ENCODE data around the gene RETN.

The RETN gene

GRCh38 chr19:7681340-7682174, 12.7 kb downstream of the RETN start:
- peak; percentile 58 to 62 for DNase-seq (ENCODE audit: low read depth in 1 of 2, low spot score in 1 of 2)

- DNase-seq (ENCODE audit: low read depth in 1 of 2, low spot score in 1 of 2), result no peak
These were observed 13.5 kb downstream of the RETN start for GRCh38 chr19:7682175-7682855.

GRCh38 chr19:7685546-7686445, 16.9 kb downstream of the RETN start:
- DNase-seq (ENCODE audit: low read depth in 1 of 2, low spot score in 1 of 2), result no peak

- no peak for DNase-seq (ENCODE audit: low read depth in 1 of 2, low spot score in 1 of 2)
These were observed 18.3 kb downstream of the RETN start for GRCh38 chr19:7687177-7687576.

GRCh38 chr19:7689165-7689564, 20.3 kb downstream of the RETN start:
- no peak for DNase-seq (ENCODE audit: low read depth in 1 of 2, low spot score in 1 of 2)

GRCh38 chr19:7690779-7691258, 22.0 kb downstream of the RETN start:
- DNase-seq (ENCODE audit: low read depth in 1 of 2, low spot score in 1 of 2), result no peak

GRCh38 chr19:7691497-7691896, 22.6 kb downstream of the RETN start:
- DNase-seq (ENCODE audit: low read depth in 1 of 2, low spot score in 1 of 2), result no peak

- no peak for DNase-seq (ENCODE audit: low read depth in 1 of 2, low spot score in 1 of 2)
These were observed 23.7 kb downstream of the RETN start for GRCh38 chr19:7692417-7693088.

GRCh38 chr19:7694499-7694898, 25.6 kb downstream of the RETN start:
- DNase-seq (ENCODE audit: low read depth in 1 of 2, low spot score in 1 of 2), result no peak

GRCh38 chr19:7697721-7698287, 29.0 kb downstream of the RETN start:
- no peak for DNase-seq (ENCODE audit: low read depth in 1 of 2, low spot score in 1 of 2)

- no peak for DNase-seq (ENCODE audit: low read depth in 1 of 2, low spot score in 1 of 2)
These were observed 29.7 kb downstream of the RETN start for GRCh38 chr19:7698583-7698982.

GRCh38 chr19:7699003-7699402, 30.2 kb downstream of the RETN start:
- no peak for DNase-seq (ENCODE audit: low read depth in 1 of 2, low spot score in 1 of 2)

- no peak for DNase-seq (ENCODE audit: low read depth in 1 of 2, low spot score in 1 of 2)
These were observed 30.9 kb downstream of the RETN start for GRCh38 chr19:7699417-7700401.

GRCh38 chr19:7701049-7701653, 32.3 kb downstream of the RETN start:
- DNase-seq (ENCODE audit: low read depth in 1 of 2, low spot score in 1 of 2), result no peak

GRCh38 chr19:7701654-7702457, 33.0 kb downstream of the RETN start, which contains the start of gene FCER2:
Gene FCER2, minus strand, starts transcription at chr19:7702131. Its CDS starts 2,371 bp downstream, at chr19:7699760.
- DNase-seq (ENCODE audit: low read depth in 1 of 2, low spot score in 1 of 2), result no peak

- DNase-seq (ENCODE audit: low read depth in 1 of 2, low spot score in 1 of 2), result no peak
These were observed 34.5 kb downstream of the RETN start for GRCh38 chr19:7703332-7703731.

GRCh38 chr19:7704280-7705060, 35.6 kb downstream of the RETN start:
- DNase-seq (ENCODE audit: low read depth in 1 of 2, low spot score in 1 of 2), result no peak

All from stimulated activated CD4-positive, alpha-beta T cell treated with anti-CD3 and anti-CD28 coated beads, Interleukin-15, amount 100 ng/mL, for 1 hour (primary cell).